Lower leg skin (tissue), 3 donors: ENCODE data around the gene RBM45.

Experiments used
- POLR2A ChIP-seq, 2 donors: fragments of 450-650 bp; IDR thresholded peaks; one replicate each; pipeline ENCODE4 v1.6.1; 2016 to 2017; ENCODE audit warnings: antibody characterized with exemption in 2 of 2, mild to moderate bottlenecking in 1 of 2, moderate library complexity in 1 of 2
- TF ChIP-seq, protein P1 (sequence below), 3 donors: fragments of 450-650 bp; IDR thresholded peaks; one replicate each; pipeline ENCODE4 v1.5.1; 2016; ENCODE audit warnings: antibody characterized with exemption in 3 of 3, mild to moderate bottlenecking in 3 of 3, moderate library complexity in 2 of 3

DNA sequence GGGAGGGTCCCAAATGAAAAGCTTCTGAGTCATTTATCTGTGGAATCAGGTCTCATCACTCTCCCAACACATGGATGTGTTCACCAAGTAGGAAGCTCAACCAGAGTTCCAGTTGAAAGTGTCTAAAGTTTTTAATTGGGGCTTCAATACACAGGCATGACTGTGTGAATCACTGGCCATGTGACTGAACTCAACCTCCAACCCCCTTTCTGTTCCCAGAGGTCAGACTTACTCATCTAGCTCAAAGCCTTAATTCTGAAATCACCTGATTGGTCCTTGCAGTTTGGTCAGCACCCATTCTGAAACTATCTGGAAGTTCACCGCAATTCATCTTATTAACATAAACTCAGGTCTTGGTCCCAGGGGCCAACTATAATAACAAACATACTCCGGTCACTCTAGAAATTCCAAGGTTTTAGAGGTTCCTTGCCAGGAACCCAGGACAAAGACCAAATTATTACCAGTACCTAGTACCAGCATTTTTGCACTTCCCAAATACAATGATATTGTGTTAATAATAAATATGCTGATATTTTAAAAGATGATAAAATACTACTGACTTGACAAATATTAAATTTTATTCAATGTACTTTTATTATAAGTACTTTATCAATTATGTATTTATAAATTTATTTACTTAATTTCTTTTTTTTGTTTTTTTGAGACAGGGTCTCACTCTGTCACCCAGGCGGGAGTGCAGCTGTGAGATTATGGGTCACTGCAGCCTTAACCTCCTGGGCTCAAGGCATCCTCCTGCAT lies 10.7 kb upstream of the RBM45 start:
- TF ChIP-seq, protein P1, sequence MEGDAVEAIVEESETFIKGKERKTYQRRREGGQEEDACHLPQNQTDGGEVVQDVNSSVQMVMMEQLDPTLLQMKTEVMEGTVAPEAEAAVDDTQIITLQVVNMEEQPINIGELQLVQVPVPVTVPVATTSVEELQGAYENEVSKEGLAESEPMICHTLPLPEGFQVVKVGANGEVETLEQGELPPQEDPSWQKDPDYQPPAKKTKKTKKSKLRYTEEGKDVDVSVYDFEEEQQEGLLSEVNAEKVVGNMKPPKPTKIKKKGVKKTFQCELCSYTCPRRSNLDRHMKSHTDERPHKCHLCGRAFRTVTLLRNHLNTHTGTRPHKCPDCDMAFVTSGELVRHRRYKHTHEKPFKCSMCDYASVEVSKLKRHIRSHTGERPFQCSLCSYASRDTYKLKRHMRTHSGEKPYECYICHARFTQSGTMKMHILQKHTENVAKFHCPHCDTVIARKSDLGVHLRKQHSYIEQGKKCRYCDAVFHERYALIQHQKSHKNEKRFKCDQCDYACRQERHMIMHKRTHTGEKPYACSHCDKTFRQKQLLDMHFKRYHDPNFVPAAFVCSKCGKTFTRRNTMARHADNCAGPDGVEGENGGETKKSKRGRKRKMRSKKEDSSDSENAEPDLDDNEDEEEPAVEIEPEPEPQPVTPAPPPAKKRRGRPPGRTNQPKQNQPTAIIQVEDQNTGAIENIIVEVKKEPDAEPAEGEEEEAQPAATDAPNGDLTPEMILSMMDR (IDR thresholded peaks at IDR 0.05): no peak
- TF ChIP-seq POLR2A (IDR thresholded peaks at IDR 0.05): no peak
